DMS79 (cell line): ENCODE results near the gene MAD1L1.
A peak's percentile ranks its signal among the peaks of the same experiment; 100 is the strongest.
"Not testable (repeated sequence)": the region's sequence is repeated elsewhere in the genome, so short reads cannot be mapped to it uniquely, and the experiment has no call there.

Source experiments
- DNase-seq: peaks from one replicate; lab custom pipeline; 2025; lab: John Stamatoyannopoulos, UW

The MAD1L1 gene

GRCh38 chr7:2000746-2001321 lies 231.9 kb downstream of the MAD1L1 start:
- DNase-seq: no peak

GRCh38 chr7:2000153-2000687 lies 232.5 kb downstream of the MAD1L1 start:
- no peak for DNase-seq

GRCh38 chr7:1999278-1999984 lies 233.3 kb downstream of the MAD1L1 start:
- no peak for DNase-seq

GRCh38 chr7:1998146-1998545 lies 234.6 kb downstream of the MAD1L1 start:
- DNase-seq: no peak

- DNase-seq: no peak
These were observed 235.1 kb downstream of the MAD1L1 start for GRCh38 chr7:1997537-1998076.

GRCh38 chr7:1996816-1997215 lies 235.9 kb downstream of the MAD1L1 start:
- no peak for DNase-seq

GRCh38 chr7:1995911-1996420 lies 236.8 kb downstream of the MAD1L1 start:
- DNase-seq: not testable (repeated sequence)

- DNase-seq: no peak
These were observed 237.3 kb downstream of the MAD1L1 start for GRCh38 chr7:1995426-1995825.

- peak; percentile 84 for DNase-seq
These were observed 237.8 kb downstream of the MAD1L1 start for GRCh38 chr7:1994931-1995330.

- DNase-seq: no peak
These were observed 238.7 kb downstream of the MAD1L1 start for GRCh38 chr7:1993776-1994740.

- no peak for DNase-seq
These were observed 239.6 kb downstream of the MAD1L1 start for GRCh38 chr7:1993031-1993695.

GRCh38 chr7:1992554-1992953 lies 240.2 kb downstream of the MAD1L1 start:
- DNase-seq: no peak

GRCh38 chr7:1990001-1990670 lies 242.6 kb downstream of the MAD1L1 start:
- peak; percentile 33 for DNase-seq

GRCh38 chr7:1989049-1989860 lies 243.5 kb downstream of the MAD1L1 start:
- DNase-seq: no peak

GRCh38 chr7:1988533-1988930 lies 244.2 kb downstream of the MAD1L1 start:
- DNase-seq: no peak

GRCh38 chr7:1987591-1988532 lies 244.9 kb downstream of the MAD1L1 start:
- DNase-seq: no peak

- no peak for DNase-seq
These were observed 245.6 kb downstream of the MAD1L1 start for GRCh38 chr7:1987084-1987535.

GRCh38 chr7:1986366-1987083 lies 246.2 kb downstream of the MAD1L1 start:
- no peak for DNase-seq
